Neural progenitor cell (in vitro differentiated cells): ENCODE data around the gene MRPS34. TPM values are rescaled to one million over a fixed set of nuclear protein-coding genes. Genes with fewer than 3 reads are reported as not detected.

Experiments used
- DNase-seq: peaks from one replicate; pipeline ENCODE4 v3.0.0-alpha.2; 2016; ENCODE audit warnings: low spot score
- H2AFZ ChIP-seq: fragments of 200-600 bp; sonication (generic); replicated peaks from 2 replicates; pipeline ENCODE4 v1.6.1; 2016; ENCODE audit warnings: antibody characterized with exemption
- H3F3A ChIP-seq: fragments of 200-600 bp; sonication (generic); 2 replicates; pipeline ENCODE4 v1.6.1; 2016; ENCODE audit warnings: antibody characterized with exemption, low read depth
- H3K27ac ChIP-seq: fragments of 200-600 bp; sonication (generic); 2 replicates; pipeline ENCODE4 v1.5.1; 2016; ENCODE audit warnings: mild to moderate bottlenecking
- H3K27me3 ChIP-seq: fragments of 200-600 bp; sonication (generic); 2 replicates; pipeline ENCODE4 v1.6.1; 2016; ENCODE audit warnings: mild to moderate bottlenecking, moderate library complexity
- H3K36me3 ChIP-seq: fragments of 200-600 bp; sonication (generic); 2 replicates; pipeline ENCODE4 v1.5.1; 2016
- H3K4me1 ChIP-seq: fragments of 200-600 bp; sonication (generic); 2 replicates; pipeline ENCODE4 v1.6.1; 2016; ENCODE audit warnings: mixed run types
- H3K4me2 ChIP-seq: fragments of 200-600 bp; sonication (generic); 2 replicates; pipeline ENCODE4 v1.6.1; 2016
- H3K4me3 ChIP-seq: fragments of 200-600 bp; sonication (generic); 2 replicates; pipeline ENCODE4 v1.5.1; 2016
- H3K79me2 ChIP-seq: fragments of 200-600 bp; sonication (generic); 2 replicates; pipeline ENCODE4 v1.6.1; 2016; ENCODE audit warnings: low read depth
- H3K9ac ChIP-seq: fragments of 200-600 bp; sonication (generic); 2 replicates; pipeline ENCODE4 v1.6.1; 2016
- H3K9me3 ChIP-seq: fragments of 200-600 bp; sonication (generic); 2 replicates; pipeline ENCODE4 v1.5.1; 2016; ENCODE audit warnings: low read depth
- H4K20me1 ChIP-seq: fragments of 200-600 bp; sonication (generic); 2 replicates; pipeline ENCODE4 v1.6.1; 2016; ENCODE audit warnings: low read depth
- H3K27ac Mint-ChIP-seq: 3 replicates; pipeline ENCODE4 v1.8.0; 2021; ENCODE audit warnings: mixed read lengths
- H3K27me3 Mint-ChIP-seq: 2 replicates; pipeline ENCODE4 v1.8.0; 2022; ENCODE audit warnings: low read depth, mild to moderate bottlenecking, inconsistent platforms, moderate library complexity, mixed read lengths; ENCODE audit not compliant: insufficient read depth
- H3K36me3 Mint-ChIP-seq: 3 replicates; pipeline ENCODE4 v1.8.0; 2021; ENCODE audit warnings: mixed read lengths
- H3K4me1 Mint-ChIP-seq: 3 replicates; pipeline ENCODE4 v1.8.0; 2021; ENCODE audit warnings: mixed read lengths
- H3K4me3 Mint-ChIP-seq: 3 replicates; pipeline ENCODE4 v1.8.0; 2021; ENCODE audit warnings: mild to moderate bottlenecking, moderate library complexity, mixed read lengths
- H3K9me3 Mint-ChIP-seq: 3 replicates; pipeline ENCODE4 v1.8.0; 2020; ENCODE audit warnings: mixed read lengths
- CTCF ChIP-seq: fragments of 200-600 bp; sonication (generic); IDR thresholded peaks from 2 replicates; pipeline ENCODE4 v1.5.1; 2017; ENCODE audit warnings: antibody characterized with exemption, mild to moderate bottlenecking
- EZH2 ChIP-seq: fragments of 200-600 bp; sonication (generic); IDR thresholded peaks from 2 replicates; pipeline ENCODE4 v1.6.1; 2017; ENCODE audit warnings: antibody characterized with exemption, mild to moderate bottlenecking, moderate library complexity
- EZH2phosphoT487 ChIP-seq: fragments of 200-600 bp; sonication (generic); IDR thresholded peaks from 2 replicates; pipeline ENCODE4 v1.6.1; 2017; ENCODE audit warnings: antibody characterized with exemption
- total RNA-seq: library from RNA; depleted of rRNA; stranded (reverse); fragments of >200 nt; gene quantifications from 2 replicates; pipeline ENCODE4 v1.2.3, GENCODE V29; 2015; ENCODE audit warnings: low replicate concordance

MRPS34 gene
- total RNA-seq, 1 donor from 2014 or later = 48.4 TPM

GRCh38 chr16:1744338-1744840 is 28.5 kb downstream of the MRPS34 start:
- Histone ChIP-seq H3F3A (peaks cover 10% of the 10 kb centered on the region), H3K4me2 (no peak overlapping the region), H3K27ac (no peak overlapping the region), H3K36me3 (no peaks in the 10 kb centered on the region), H3K79me2 (no peaks in the 10 kb centered on the region), H3K4me3 (no peak overlapping the region), H2AFZ (no peak overlapping the region), H3K9ac (no peak overlapping the region), H3K27me3 (no peaks in the 10 kb centered on the region), H3K4me1 (no peaks in the 10 kb centered on the region), H4K20me1 (no peaks in the 10 kb centered on the region), H3K9me3 (no peaks in the 10 kb centered on the region)
- no peak for DNase-seq
- H3K4me3 Mint-ChIP-seq = no peak overlapping the region
- no peaks in the 10 kb centered on the region for H3K9me3 Mint-ChIP-seq
- no peak for TF ChIP-seq CTCF
- no peak for TF ChIP-seq EZH2phosphoT487
- no peak for TF ChIP-seq EZH2
- H3K4me1 Mint-ChIP-seq = no peaks in the 10 kb centered on the region
- H3K36me3 Mint-ChIP-seq = peaks cover 4% of the 10 kb centered on the region
- H3K27me3 Mint-ChIP-seq = no peaks in the 10 kb centered on the region
- H3K27ac Mint-ChIP-seq = no peak overlapping the region

GRCh38 chr16:1743376-1744337 is 29.3 kb downstream of the MRPS34 start:
- H3K36me3 Mint-ChIP-seq = peaks cover 4% of the 10 kb centered on the region
- no peak overlapping the region for H3K4me3 Mint-ChIP-seq
- H3K4me1 Mint-ChIP-seq = no peaks in the 10 kb centered on the region
- no peak for DNase-seq
- Histone ChIP-seq H3K27ac (no peak overlapping the region), H3K9ac (no peak overlapping the region), H2AFZ (no peak overlapping the region), H3F3A (peaks cover 17% of the 10 kb centered on the region), H4K20me1 (no peaks in the 10 kb centered on the region), H3K4me2 (no peak overlapping the region), H3K79me2 (no peaks in the 10 kb centered on the region), H3K36me3 (no peaks in the 10 kb centered on the region), H3K27me3 (no peaks in the 10 kb centered on the region), H3K9me3 (no peaks in the 10 kb centered on the region), H3K4me1 (no peaks in the 10 kb centered on the region), H3K4me3 (no peak overlapping the region)
- H3K27me3 Mint-ChIP-seq = no peaks in the 10 kb centered on the region
- no peaks in the 10 kb centered on the region for H3K9me3 Mint-ChIP-seq
- TF ChIP-seq EZH2 (no peak), CTCF (no peak), EZH2phosphoT487 (no peak)
- H3K27ac Mint-ChIP-seq = no peak overlapping the region

GRCh38 chr16:1741553-1742165 is 31.3 kb downstream of the MRPS34 start:
- no peaks in the 10 kb centered on the region for H3K27me3 Mint-ChIP-seq
- H3K4me1 Mint-ChIP-seq = no peaks in the 10 kb centered on the region
- Histone ChIP-seq H3K36me3 (no peaks in the 10 kb centered on the region), H3K9me3 (no peaks in the 10 kb centered on the region), H3K4me1 (no peaks in the 10 kb centered on the region), H4K20me1 (no peaks in the 10 kb centered on the region), H3K9ac (no peak overlapping the region), H3K79me2 (no peaks in the 10 kb centered on the region), H3K27me3 (no peaks in the 10 kb centered on the region), H3K27ac (no peak overlapping the region), H3F3A (peaks cover 35% of the 10 kb centered on the region), H3K4me2 (no peak overlapping the region), H2AFZ (no peak overlapping the region), H3K4me3 (no peak overlapping the region)
- no peak overlapping the region for H3K4me3 Mint-ChIP-seq
- TF ChIP-seq CTCF (no peak), EZH2phosphoT487 (no peak), EZH2 (no peak)
- no peaks in the 10 kb centered on the region for H3K9me3 Mint-ChIP-seq
- DNase-seq = no peak
- H3K36me3 Mint-ChIP-seq = peaks cover 2% of the 10 kb centered on the region
- H3K27ac Mint-ChIP-seq = no peak overlapping the region
